Gastrocnemius medialis (tissue), 4 donors: ENCODE measurements around the gene TFAP2C. TPM values are rescaled to one million over a fixed set of nuclear protein-coding genes. Genes with fewer than 3 reads are reported as not detected.
A peak's percentile ranks its signal among the peaks of the same experiment; 100 is the strongest.

Source experiments
- ATAC-seq, 2 donors: fragments of 150-250 bp; one replicate each; pipeline ENCODE4 v1.9.1; 2016
- DNase-seq, 2 donors: peaks; one replicate each; pipeline ENCODE4 v3.0.0-alpha.2; 2019
- H3K27ac ChIP-seq, 4 donors: fragments of 200-600 bp; sonication (generic); 1 replicate in 1 of 4; 2 replicates in 3 of 4; pipeline ENCODE4 v1.5.1; 2016 to 2018; ENCODE audit warnings: mild to moderate bottlenecking in 2 of 4, moderate library complexity in 1 of 4
- H3K27me3 ChIP-seq, 3 donors: fragments of 200-600 bp; sonication (generic) in 2 of 3; 1 replicate in 1 of 3; 2 replicates in 2 of 3; pipeline versions ENCODE4 v1.5.1 to v1.6.0; 2016 to 2019; ENCODE audit warnings: mild to moderate bottlenecking in 1 of 3, moderate library complexity in 1 of 3
- H3K36me3 ChIP-seq, 2 donors: fragments of 200-600 bp; sonication (generic) in 1 of 2; one replicate each; pipeline ENCODE4 v1.5.1; 2017 to 2018
- H3K4me1 ChIP-seq, 2 donors: fragments of 200-600 bp; sonication (generic) in 1 of 2; one replicate each; pipeline ENCODE4 v1.5.1; 2016 to 2017; ENCODE audit warnings: mild to moderate bottlenecking in 2 of 2
- H3K4me3 ChIP-seq, 4 donors: fragments of 200-600 bp; sonication (generic) in 3 of 4; 1 replicate in 1 of 4; 2 replicates in 3 of 4; pipeline ENCODE4 v1.5.1; 2016 to 2019; ENCODE audit warnings: mild to moderate bottlenecking in 2 of 4
- H3K9me3 ChIP-seq, 3 donors: fragments of 200-600 bp; sonication (generic) in 2 of 3; 1 replicate in 1 of 3; 2 replicates in 2 of 3; pipeline ENCODE4 v1.5.1; 2016 to 2019
- POLR2A ChIP-seq, 2 donors: fragments of 450-650 bp; IDR thresholded peaks; one replicate each; pipeline ENCODE4 v1.6.1; 2017; ENCODE audit warnings: antibody characterized with exemption in 2 of 2, mild to moderate bottlenecking in 2 of 2, moderate library complexity in 2 of 2
- in situ Hi-C, 4 donors: fragments of 200-750 bp; cut with MboI; loops; one replicate each; pipeline versions ENCODE4 v1.15.0 to v1.8.0; 2017; ENCODE audit warnings: low sequenced_read_pairs in 4 of 4
- intact Hi-C: fragments of 100-400 bp; cut with DNase I; formaldehyde crosslinking; loops from one replicate; pipeline ENCODE4 v1.15.1; 2023; ENCODE audit warnings: low total_unique reads
- total RNA-seq, 4 donors: library from RNA; depleted of rRNA; stranded (reverse); fragments of >200 nt; gene quantifications; one replicate each; pipeline versions ENCODE4 v1.1.0 to v1.2.3, GENCODE V29; 2016
- TF ChIP-seq, protein P1 (sequence below), 5 experiments: fragments of 450-650 bp in 3 of 5; fragments of 200-600 bp in 2 of 5; sonication (generic) in 2 of 5; IDR thresholded peaks in 4 of 5; conservative IDR thresholded peaks in 1 of 5; 1 replicate in 4 of 5; 2 replicates in 1 of 5; pipeline ENCODE4 v1.5.1; 2016 to 2019; ENCODE audit warnings: antibody characterized with exemption in 5 of 5, mild to moderate bottlenecking in 3 of 5, moderate library complexity in 3 of 5

Gene TFAP2C
- total RNA-seq, 4 donors from 2014 or later, result 0.11 to 0.13 TPM; not detected in 2

DNA sequence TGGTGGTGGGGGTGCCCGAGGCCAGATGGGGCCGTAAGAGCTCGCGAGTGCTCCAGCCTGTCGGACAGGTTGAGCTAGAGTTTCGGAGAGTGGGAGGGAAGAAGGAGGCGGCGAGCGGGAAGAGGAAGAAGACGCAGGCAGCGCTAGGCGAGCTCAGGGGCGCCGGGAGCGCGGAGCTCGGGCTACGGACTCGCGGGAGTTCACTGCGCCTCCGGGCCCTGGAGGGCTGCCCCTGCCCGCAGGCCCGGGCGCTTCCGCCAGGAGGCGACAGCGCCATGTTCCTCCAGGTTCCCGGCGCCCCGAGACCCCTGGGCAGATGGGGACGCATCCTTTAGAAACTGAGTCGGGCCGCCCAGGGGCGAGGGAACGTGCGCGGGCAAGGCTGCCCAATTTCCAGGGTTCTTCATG, 984 bp downstream of the TFAP2C start:
- ATAC-seq (no peak), DNase-seq (no peak)
- Histone ChIP-seq H3K4me1 (peaks cover 8 to 14% of the 10 kb centered on the region in 2 donors), H3K27ac (no peak overlapping the region), H3K9me3 (no peaks in the 10 kb centered on the region), H3K27me3 (peaks cover 81 to 95% (median 82%) of the 10 kb centered on the region in 3 donors), H3K4me3 (peak overlapping the region; percentile 38 to 48 (median 46)), H3K36me3 (no peaks in the 10 kb centered on the region)
- intact Hi-C loops, result no loop called here
- no peak for TF ChIP-seq POLR2A (IDR thresholded peaks at IDR 0.05)
- TF ChIP-seq, protein P1, sequence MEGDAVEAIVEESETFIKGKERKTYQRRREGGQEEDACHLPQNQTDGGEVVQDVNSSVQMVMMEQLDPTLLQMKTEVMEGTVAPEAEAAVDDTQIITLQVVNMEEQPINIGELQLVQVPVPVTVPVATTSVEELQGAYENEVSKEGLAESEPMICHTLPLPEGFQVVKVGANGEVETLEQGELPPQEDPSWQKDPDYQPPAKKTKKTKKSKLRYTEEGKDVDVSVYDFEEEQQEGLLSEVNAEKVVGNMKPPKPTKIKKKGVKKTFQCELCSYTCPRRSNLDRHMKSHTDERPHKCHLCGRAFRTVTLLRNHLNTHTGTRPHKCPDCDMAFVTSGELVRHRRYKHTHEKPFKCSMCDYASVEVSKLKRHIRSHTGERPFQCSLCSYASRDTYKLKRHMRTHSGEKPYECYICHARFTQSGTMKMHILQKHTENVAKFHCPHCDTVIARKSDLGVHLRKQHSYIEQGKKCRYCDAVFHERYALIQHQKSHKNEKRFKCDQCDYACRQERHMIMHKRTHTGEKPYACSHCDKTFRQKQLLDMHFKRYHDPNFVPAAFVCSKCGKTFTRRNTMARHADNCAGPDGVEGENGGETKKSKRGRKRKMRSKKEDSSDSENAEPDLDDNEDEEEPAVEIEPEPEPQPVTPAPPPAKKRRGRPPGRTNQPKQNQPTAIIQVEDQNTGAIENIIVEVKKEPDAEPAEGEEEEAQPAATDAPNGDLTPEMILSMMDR (IDR thresholded peaks at IDR 0.05 in 4 of 5, conservative IDR thresholded peaks at IDR 0.05 in 1 of 5), result no peak
- in situ Hi-C loops, result no loop called here

DNA sequence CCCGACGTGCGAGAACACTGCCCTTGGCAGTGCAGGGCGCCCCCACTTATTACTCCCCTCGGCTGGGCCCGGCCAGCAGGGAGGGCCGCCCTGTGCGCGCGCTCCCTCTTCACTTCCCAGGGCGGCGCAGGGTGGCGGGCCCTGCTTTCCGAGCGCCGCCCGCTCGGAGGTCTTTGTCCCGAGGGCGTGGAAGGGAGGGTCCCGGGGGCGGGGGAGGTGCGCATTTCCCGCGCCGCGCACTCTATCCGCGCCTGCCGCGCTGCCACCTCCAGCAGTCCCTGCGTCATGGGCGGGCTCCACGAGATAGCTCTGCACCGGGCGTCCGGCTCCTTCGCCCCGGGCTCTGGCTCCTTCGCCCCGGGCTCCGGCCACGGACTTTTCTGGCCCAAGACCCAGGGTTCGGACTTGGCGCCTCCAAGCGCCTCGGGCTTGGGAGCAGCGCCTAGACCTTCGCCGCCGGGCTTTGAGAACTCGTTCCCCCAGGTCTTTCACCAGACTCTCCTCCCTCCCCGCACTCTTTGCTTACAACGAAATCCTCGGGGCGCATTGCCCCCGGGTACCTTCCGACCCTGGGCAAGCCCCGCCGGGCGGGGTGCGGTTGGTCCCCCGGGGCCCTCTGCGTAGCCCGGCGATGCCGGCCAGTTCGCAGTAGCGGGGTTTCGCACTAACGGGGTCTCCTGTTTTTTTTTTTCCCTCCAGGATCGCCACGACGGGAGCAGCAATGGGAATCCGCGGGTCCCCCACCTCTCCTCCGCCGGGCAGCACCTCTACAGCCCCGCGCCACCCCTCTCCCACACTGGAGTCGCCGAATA, 1.6 kb downstream of the TFAP2C start:
- Histone ChIP-seq H3K27ac (no peak overlapping the region), H3K9me3 (no peaks in the 10 kb centered on the region), H3K27me3 (peaks cover 77 to 93% (median 78%) of the 10 kb centered on the region in 3 donors), H3K4me3 (peak overlapping the region in 2 of 4 donors; percentile 3 to 48), H3K4me1 (peaks cover 8 to 14% of the 10 kb centered on the region in 2 donors), H3K36me3 (no peaks in the 10 kb centered on the region)
- ATAC-seq (no peak), DNase-seq (no peak)
- TF ChIP-seq, protein P1 (IDR thresholded peaks at IDR 0.05 in 4 of 5, conservative IDR thresholded peaks at IDR 0.05 in 1 of 5), result no peak
- no peak for TF ChIP-seq POLR2A (IDR thresholded peaks at IDR 0.05)
- in situ Hi-C loops (no loop called here), intact Hi-C loops (no loop called here)

- H3K27me3 ChIP-seq, result peaks cover 70 to 93% (median 78%) of the 10 kb centered on the region in 3 donors
- TF ChIP-seq POLR2A (IDR thresholded peaks at IDR 0.05), result no peak
- TF ChIP-seq, protein P1 (IDR thresholded peaks at IDR 0.05 in 4 of 5, conservative IDR thresholded peaks at IDR 0.05 in 1 of 5), result no peak
- no peak overlapping the region for H3K27ac ChIP-seq
- in situ Hi-C loops, result no loop called here
- peaks cover 8 to 14% of the 10 kb centered on the region in 2 donors for H3K4me1 ChIP-seq
- DNase-seq (no peak), ATAC-seq (no peak)
- no peaks in the 10 kb centered on the region for H3K36me3 ChIP-seq
- H3K9me3 ChIP-seq, result no peaks in the 10 kb centered on the region
- intact Hi-C loops, result no loop called here
- no peak overlapping the region for H3K4me3 ChIP-seq
These were observed 2.3 kb downstream of the TFAP2C start for GRCh38 chr20:56631318-56631989.

- Histone ChIP-seq H3K4me3 (no peak overlapping the region), H3K27me3 (peaks cover 65 to 88% (median 74%) of the 10 kb centered on the region in 3 donors), H3K36me3 (no peaks in the 10 kb centered on the region), H3K4me1 (peaks cover 8 to 14% of the 10 kb centered on the region in 2 donors), H3K27ac (no peak overlapping the region), H3K9me3 (no peaks in the 10 kb centered on the region)
- no peak for DNase-seq
- in situ Hi-C loops, result no loop called here
- no peak for ATAC-seq
- intact Hi-C loops, result no loop called here
- TF ChIP-seq, protein P1 (IDR thresholded peaks at IDR 0.05 in 4 of 5, conservative IDR thresholded peaks at IDR 0.05 in 1 of 5), result no peak
- TF ChIP-seq POLR2A (IDR thresholded peaks at IDR 0.05), result no peak
These were observed 2.9 kb downstream of the TFAP2C start for GRCh38 chr20:56631990-56632327.
